ENCODE data around the gene NOS1. TPM values are rescaled to one million over a fixed set of nuclear protein-coding genes. Genes with fewer than 3 reads are reported as not detected.

The NOS1 gene
- total RNA-seq, 1 experiment from 2014 or later = 2.3 TPM

- H3K4me1 ChIP-seq (ENCODE audit: insufficient read depth, low read length) = no peaks in the 10 kb centered on the region
- TF ChIP-seq, protein P1, sequence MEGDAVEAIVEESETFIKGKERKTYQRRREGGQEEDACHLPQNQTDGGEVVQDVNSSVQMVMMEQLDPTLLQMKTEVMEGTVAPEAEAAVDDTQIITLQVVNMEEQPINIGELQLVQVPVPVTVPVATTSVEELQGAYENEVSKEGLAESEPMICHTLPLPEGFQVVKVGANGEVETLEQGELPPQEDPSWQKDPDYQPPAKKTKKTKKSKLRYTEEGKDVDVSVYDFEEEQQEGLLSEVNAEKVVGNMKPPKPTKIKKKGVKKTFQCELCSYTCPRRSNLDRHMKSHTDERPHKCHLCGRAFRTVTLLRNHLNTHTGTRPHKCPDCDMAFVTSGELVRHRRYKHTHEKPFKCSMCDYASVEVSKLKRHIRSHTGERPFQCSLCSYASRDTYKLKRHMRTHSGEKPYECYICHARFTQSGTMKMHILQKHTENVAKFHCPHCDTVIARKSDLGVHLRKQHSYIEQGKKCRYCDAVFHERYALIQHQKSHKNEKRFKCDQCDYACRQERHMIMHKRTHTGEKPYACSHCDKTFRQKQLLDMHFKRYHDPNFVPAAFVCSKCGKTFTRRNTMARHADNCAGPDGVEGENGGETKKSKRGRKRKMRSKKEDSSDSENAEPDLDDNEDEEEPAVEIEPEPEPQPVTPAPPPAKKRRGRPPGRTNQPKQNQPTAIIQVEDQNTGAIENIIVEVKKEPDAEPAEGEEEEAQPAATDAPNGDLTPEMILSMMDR (conservative IDR thresholded peaks at IDR 0.05) = no peak
- no peak overlapping the region for H4K8ac ChIP-seq (replicated peaks; ENCODE audit: insufficient read length, low read depth, low read length)
- no peak overlapping the region for H2BK15ac ChIP-seq (ENCODE audit: low read depth, low read length)
- H3K9me3 ChIP-seq (ENCODE audit: control insufficient read depth, low read depth, low read length) = no peaks in the 10 kb centered on the region
- H3K27ac ChIP-seq (ENCODE audit: insufficient read length, low read depth, low read length) = no peak overlapping the region
- no peaks in the 10 kb centered on the region for H3K79me2 ChIP-seq (ENCODE audit: insufficient read depth, low read length)
- no peak overlapping the region for H3K18ac ChIP-seq (ENCODE audit: insufficient read length, low read depth, low read length)
- H2BK120ac ChIP-seq (ENCODE audit: low read depth, low read length, poor library complexity, severe bottlenecking) = no peak overlapping the region
- H3K27me3 Mint-ChIP-seq (ENCODE audit: low read depth) = peaks cover 3% of the 10 kb centered on the region; the same call in 1 of the 2 replicates
- H3T11ph ChIP-seq (ENCODE audit: low read length) = no peak overlapping the region
- H3K27me3 ChIP-seq (ENCODE audit: insufficient read depth, low read length) = no peaks in the 10 kb centered on the region
- no peak overlapping the region for H2AK5ac ChIP-seq (ENCODE audit: insufficient read length, low read length)
- H3K23ac ChIP-seq (ENCODE audit: insufficient read length, low read depth, low read length) = no peak overlapping the region
- no peaks in the 10 kb centered on the region; a peak in 1 of 5 replicates for H3K9me3 Mint-ChIP-seq
- H3K14ac ChIP-seq (ENCODE audit: insufficient read depth, low read length) = no peak overlapping the region
- H2BK20ac ChIP-seq (ENCODE audit: low read depth, low read length, poor library complexity, severe bottlenecking) = no peak overlapping the region
- H2BK5ac ChIP-seq (ENCODE audit: insufficient read length, low read length) = no peak overlapping the region
- H3K23me2 ChIP-seq (ENCODE audit: insufficient read length, low read depth, low read length, poor library complexity, severe bottlenecking) = no peaks in the 10 kb centered on the region
- no peaks in the 10 kb centered on the region for H3K36me3 Mint-ChIP-seq (ENCODE audit: insufficient read depth in 1 of 3, low read depth in 3 of 3)
- whole genome bisulfite sequencing (ENCODE audit: extremely low coverage, insufficient read length, low lambda C conversion rate) = no CpG with 5 or more reads among the region's 5 CpGs
- no peak overlapping the region for H2AFZ ChIP-seq (ENCODE audit: low read length)
- H4K5ac ChIP-seq (ENCODE audit: insufficient read length, low read depth, low read length) = no peak overlapping the region
- H3K56ac ChIP-seq (ENCODE audit: insufficient read length, low read depth, low read length) = no peak overlapping the region
- H3K4me3 Mint-ChIP-seq = no peak overlapping the region
- H3K4ac ChIP-seq (ENCODE audit: low read depth, low read length) = no peak overlapping the region
- no peak overlapping the region for H3K4me2 ChIP-seq (ENCODE audit: insufficient read depth, insufficient read length, low read length)
- no peak for DNase-seq
- no peak overlapping the region for H3K27ac Mint-ChIP-seq
- no peak overlapping the region for H3K9ac ChIP-seq (ENCODE audit: extremely low read depth, insufficient read length, low read length)
- H3K79me1 ChIP-seq (ENCODE audit: insufficient read depth, low read depth, low read length, poor library complexity, severe bottlenecking) = no peaks in the 10 kb centered on the region
- H4K91ac ChIP-seq (ENCODE audit: insufficient read length, low read depth, low read length) = no peak overlapping the region
- peaks cover 5 to 6% of the 10 kb centered on the region in 2 experiments for H3K4me1 Mint-ChIP-seq
- H2BK12ac ChIP-seq (ENCODE audit: insufficient read length, low read depth, low read length) = no peak overlapping the region
- no peaks in the 10 kb centered on the region for H4K20me1 ChIP-seq (ENCODE audit: control insufficient read depth, insufficient read depth, insufficient read length)
Measured at GRCh38 chr12:117344716-117345115, 16.7 kb downstream of the NOS1 start.
